Stimulated activated CD8-positive, alpha-beta memory T cell treated with anti-CD3 and anti-CD28 coated beads, Interleukin-12 subunit alpha, Interleukin-12 subunit beta, amount 100 ng/mL, for 4 hours (primary cell): ENCODE results near the gene TEKTIP1.

Experiments
- DNase-seq: peaks from one replicate; pipeline ENCODE4 v3.0.0-alpha.2; 2020; ENCODE audit warnings: low read depth

TEKTIP1 gene

GRCh38 chr19:3538965-3539755 is at the start of gene TEKTIP1:
Gene TEKTIP1 (plus strand): TSS chr19:3539174. CDS start chr19:3539178, 4 bp downstream.
- DNase-seq = no peak

GRCh38 chr19:3491396-3492119 is 47.4 kb upstream of the TEKTIP1 start:
- DNase-seq = no peak

- no peak for DNase-seq
Measured at GRCh38 chr19:3492131-3492839, 46.7 kb upstream of the TEKTIP1 start.

- no peak for DNase-seq
Measured at GRCh38 chr19:3492919-3493318, 46.1 kb upstream of the TEKTIP1 start.

GRCh38 chr19:3493651-3494050 is 45.3 kb upstream of the TEKTIP1 start:
- no peak for DNase-seq

- no peak for DNase-seq
Measured at GRCh38 chr19:3494051-3494450, 44.9 kb upstream of the TEKTIP1 start.

GRCh38 chr19:3494559-3494958 is 44.4 kb upstream of the TEKTIP1 start:
- DNase-seq = no peak

- no peak for DNase-seq
Measured at GRCh38 chr19:3496392-3497273, 42.3 kb upstream of the TEKTIP1 start.

- no peak for DNase-seq
Measured at GRCh38 chr19:3497757-3498520, 41.0 kb upstream of the TEKTIP1 start.

- no peak for DNase-seq
Measured at GRCh38 chr19:3499738-3500428, 39.1 kb upstream of the TEKTIP1 start.

GRCh38 chr19:3500429-3501101 is 38.4 kb upstream of the TEKTIP1 start, which contains the start of gene DOHH:
Gene DOHH (minus strand): TSS chr19:3500674. CDS start chr19:3496814, 3,860 bp downstream.
- peak; percentile 87 for DNase-seq

GRCh38 chr19:3501780-3502179 is 37.2 kb upstream of the TEKTIP1 start:
- no peak for DNase-seq

- no peak for DNase-seq
Measured at GRCh38 chr19:3503036-3503572, 35.9 kb upstream of the TEKTIP1 start.

- no peak for DNase-seq
Measured at GRCh38 chr19:3504735-3505134, 34.2 kb upstream of the TEKTIP1 start.

GRCh38 chr19:3505598-3506383 is 33.2 kb upstream of the TEKTIP1 start, which contains the start of gene FZR1:
Gene FZR1 (plus strand): TSS chr19:3506311. CDS start chr19:3522990, 16,679 bp downstream.
- peak; percentile 100 for DNase-seq

- peak; percentile 19 for DNase-seq
Measured at GRCh38 chr19:3506384-3507340, 32.3 kb upstream of the TEKTIP1 start.
